K562 (cell line): ENCODE data around the gene HEBP2. TPM values are rescaled to one million over a fixed set of nuclear protein-coding genes. Genes with fewer than 3 reads are reported as not detected.

Source experiments
- CBFA2T2 ChIP-seq: fragments of 450-650 bp; conservative IDR thresholded peaks from 2 replicates; pipeline ENCODE4 v1.6.1; 2017; ENCODE audit warnings: mild to moderate bottlenecking
- CHD4 ChIP-seq: fragments of 200-600 bp; sonication (generic); IDR thresholded peaks from 3 replicates; pipeline ENCODE4 v1.6.1; 2012; ENCODE audit warnings: low read depth, mild to moderate bottlenecking, mixed read lengths, low read length, inconsistent platforms; ENCODE audit not compliant: insufficient read depth, insufficient replicate concordance, poor library complexity, severe bottlenecking
- CHD7 ChIP-seq: fragments of 200-600 bp; sonication (generic); IDR thresholded peaks from one replicate; pipeline ENCODE4 v1.6.1; 2012; ENCODE audit warnings: mild to moderate bottlenecking, low read depth, low read length, inconsistent platforms
- DLX4 ChIP-seq: fragments of 250-450 bp; sonication (Bioruptor Pico); IDR thresholded peaks from 2 replicates; pipeline ENCODE4 v1.6.1; 2021; ENCODE audit warnings: mild to moderate bottlenecking
- ETV1 ChIP-seq: fragments of 450-650 bp; conservative IDR thresholded peaks from 2 replicates; pipeline ENCODE4 v1.6.1; 2016; ENCODE audit warnings: missing genetic modification characterization, control low read depth, low read depth, missing compliant biosample characterization
- HDAC8 ChIP-seq: fragments of 450-650 bp; IDR thresholded peaks from 2 replicates; pipeline ENCODE4 v1.6.1; 2016; ENCODE audit warnings: mild to moderate bottlenecking, missing genetic modification characterization, moderate library complexity, missing compliant biosample characterization
- HIVEP1 ChIP-seq: fragments of 250-450 bp; sonication (Bioruptor Pico); IDR thresholded peaks from 2 replicates; pipeline ENCODE4 v1.4.0; 2020; ENCODE audit warnings: mild to moderate bottlenecking
- KDM5B ChIP-seq: fragments of 200-600 bp; sonication (generic); IDR thresholded peaks from 2 replicates; pipeline ENCODE4 v1.6.1; 2012; ENCODE audit warnings: low read depth, mild to moderate bottlenecking, moderate library complexity, low read length, control low read depth, inconsistent platforms; ENCODE audit not compliant: insufficient replicate concordance
- MAFF ChIP-seq: IDR thresholded peaks from 2 replicates; pipeline ENCODE4 v1.6.1; 2012; ENCODE audit warnings: low read length, improper control_type of control experiment
- NCOA1 ChIP-seq: fragments of 450-650 bp; IDR thresholded peaks from 2 replicates; pipeline ENCODE4 v1.6.1; 2016; ENCODE audit warnings: low read depth
- NCOR1 ChIP-seq: fragments of 450-650 bp; IDR thresholded peaks from 2 replicates; pipeline ENCODE4 v1.6.1; 2016; ENCODE audit warnings: mild to moderate bottlenecking, moderate library complexity
- NR3C1 ChIP-seq: sonication (generic); formaldehyde crosslinking; IDR thresholded peaks from 2 replicates; pipeline ENCODE4 v1.8.1; 2022; ENCODE audit warnings: missing genetic modification reagents
- RFX7 ChIP-seq: fragments of 250-450 bp; sonication (Bioruptor Pico); IDR thresholded peaks from 2 replicates; pipeline ENCODE4 v1.5.1; 2021; ENCODE audit warnings: mild to moderate bottlenecking
- TCF7L2 ChIP-seq: fragments of 150-350 bp; IDR thresholded peaks from 2 replicates; pipeline ENCODE4 v1.6.1; 2016; ENCODE audit warnings: low read depth, mild to moderate bottlenecking, low read length, moderate library complexity
- ZHX1 ChIP-seq: fragments of 150-350 bp; conservative IDR thresholded peaks from 2 replicates; pipeline ENCODE4 v1.6.1; 2014; ENCODE audit warnings: low read length
- polyA plus RNA-seq, 8 experiments: library from polyadenylated mRNA; depleted of rRNA in 4 of 8; stranded (reverse) in 5 of 8; unstranded in 3 of 8; fragments of >200 nt; fragmentation: Nextera tagmentation in 2 of 8; fragmentation: Illumina TruSeq in 1 of 8; extraction: Ambion mirVana in 2 of 8; extraction: Trizol in 1 of 8; gene quantifications; 2 replicates each; pipeline versions ENCODE4 v1.2.1 to v1.2.3, GENCODE V29; 2011 to 2014; ENCODE audit warnings: inconsistent platforms in 1 of 8, missing spikeins in 1 of 8
- total RNA-seq, 7 experiments: library from RNA; depleted of rRNA in 6 of 7; stranded (reverse); fragments of >200 nt in 6 of 7; fragmentation: Illumina TruSeq in 2 of 7; extraction: Trizol in 2 of 7; gene quantifications; 2 replicates each; pipeline versions ENCODE4 v1.2.1 to v1.2.3, GENCODE V29; 2011 to 2021; ENCODE audit warnings: low replicate concordance in 1 of 7

The HEBP2 gene
- total and polyA plus RNA-seq, 9 of the 15 experiments (the other 6 are each of a cell fraction or from before 2014, with no cell fraction given) = 8.5 to 63.7 (median 36.9) TPM

- no peak for TF ChIP-seq ZHX1
- no peak for TF ChIP-seq CHD4
- TF ChIP-seq NCOA1 = no peak
- TF ChIP-seq CHD7 = no peak
- no peak for TF ChIP-seq KDM5B
- no peak for TF ChIP-seq MAFF
- TF ChIP-seq HDAC8 = no peak
- TF ChIP-seq NCOR1 = peak; percentile 68; the same call in 1 of the 2 replicates
- no peak for TF ChIP-seq RFX7 (CRISPR knock-in tag)
- TF ChIP-seq NR3C1 = no peak
- TF ChIP-seq TCF7L2 = no peak
- TF ChIP-seq CBFA2T2 = peak; percentile 68
- no peak for TF ChIP-seq ETV1 (tag)
- TF ChIP-seq HIVEP1 (CRISPR knock-in tag) = no peak
- no peak for TF ChIP-seq DLX4 (CRISPR knock-in tag)
Measured at GRCh38 chr6:138371720-138372119, 32.3 kb upstream of the HEBP2 start (continued).
